ENCODE results near the gene RAPGEF5.

Gene RAPGEF5

GRCh38 chr7:22110881-22111280 lies 246.1 kb downstream of the RAPGEF5 start:
- no peak for DNase-seq
- no peak overlapping the region for H3K4me3 ChIP-seq
- intact Hi-C loops (cut with DNase I; ENCODE audit: low total_unique reads): loop anchor here (5.0 kb wide), 1 partner anchor 146 kb away; no protein-coding TSS in a partner anchor
- H3K27ac ChIP-seq: no peak overlapping the region
- H3K36me3 ChIP-seq: peaks cover 0 to 5% (median 0%) of the 10 kb centered on the region in 3 donors
- H3K4me1 ChIP-seq: peaks cover 0 to 8% (median 4%) of the 10 kb centered on the region in 4 donors
- no peaks in the 10 kb centered on the region for H3K9me3 ChIP-seq
- no peak for TF ChIP-seq CTCF (IDR thresholded peaks at IDR 0.05)
- no peaks in the 10 kb centered on the region for H3K27me3 ChIP-seq

- Histone ChIP-seq H3K4me1 (peaks cover 0 to 8% (median 4%) of the 10 kb centered on the region in 4 donors), H3K4me3 (no peak overlapping the region), H3K27me3 (no peaks in the 10 kb centered on the region), H3K27ac (no peak overlapping the region), H3K9me3 (no peaks in the 10 kb centered on the region), H3K36me3 (peaks cover 0 to 5% (median 0%) of the 10 kb centered on the region in 3 donors)
- intact Hi-C loops (cut with DNase I; ENCODE audit: low total_unique reads): loop anchor here (5.0 kb wide), 1 partner anchor 147 kb away; no protein-coding TSS in a partner anchor
- DNase-seq: peak; percentile 67 to 70
- peak; percentile 75 to 92 for TF ChIP-seq CTCF (IDR thresholded peaks at IDR 0.05)
Observed at GRCh38 chr7:22110227-22110839, 246.6 kb downstream of the RAPGEF5 start.

- Histone ChIP-seq H3K9me3 (no peaks in the 10 kb centered on the region), H3K27ac (no peak overlapping the region), H3K27me3 (no peaks in the 10 kb centered on the region), H3K4me3 (no peak overlapping the region), H3K36me3 (peaks cover 0 to 5% (median 0%) of the 10 kb centered on the region in 3 donors), H3K4me1 (peaks cover 0 to 8% (median 4%) of the 10 kb centered on the region in 4 donors)
- no peak for TF ChIP-seq CTCF (IDR thresholded peaks at IDR 0.05)
- DNase-seq: no peak
- intact Hi-C loops (cut with DNase I; ENCODE audit: low total_unique reads): loop anchor here (2.0 to 5.0 kb wide), 2 partner anchors 148 to 379 kb away; no protein-coding TSS in a partner anchor
Observed at GRCh38 chr7:22109761-22110160, 247.2 kb downstream of the RAPGEF5 start.

GRCh38 chr7:22108151-22108845 lies 248.7 kb downstream of the RAPGEF5 start:
- intact Hi-C loops (cut with DNase I; ENCODE audit: low total_unique reads): loop anchor here (2.0 kb wide), 1 partner anchor 381 kb away; no protein-coding TSS in a partner anchor
- Histone ChIP-seq H3K27ac (no peak overlapping the region), H3K9me3 (no peaks in the 10 kb centered on the region), H3K27me3 (no peaks in the 10 kb centered on the region), H3K36me3 (no peaks in the 10 kb centered on the region), H3K4me1 (peaks cover 0 to 10% (median 4%) of the 10 kb centered on the region in 4 donors), H3K4me3 (no peak overlapping the region)
- no peak for TF ChIP-seq CTCF (IDR thresholded peaks at IDR 0.05)
- DNase-seq: no peak

- H3K4me1 ChIP-seq: peaks cover 0 to 6% (median 3%) of the 10 kb centered on the region in 4 donors
- DNase-seq: no peak
- peaks cover 0 to 16% of the 10 kb centered on the region in 2 donors for H3K27me3 ChIP-seq
- intact Hi-C loops (cut with DNase I; ENCODE audit: low total_unique reads): no loop called here
- no peak overlapping the region for H3K4me3 ChIP-seq
- no peaks in the 10 kb centered on the region for H3K9me3 ChIP-seq
- H3K36me3 ChIP-seq: no peaks in the 10 kb centered on the region
- TF ChIP-seq CTCF (IDR thresholded peaks at IDR 0.05): no peak
- no peak overlapping the region for H3K27ac ChIP-seq
Observed at GRCh38 chr7:22105550-22105949, 251.4 kb downstream of the RAPGEF5 start.

Data from tibial artery (tissue), 4 donors.